Hepatic stellate cell (primary cell): ENCODE measurements around the gene C2CD2L.
"Not testable (repeated sequence)": the region's sequence is repeated elsewhere in the genome, so short reads cannot be mapped to it uniquely, and the experiment has no call there.

Experiments
- DNase-seq: peaks from one replicate; pipeline ENCODE4 v3.0.0; 2011; ENCODE audit warnings: low spot score

The C2CD2L gene

GRCh38 chr11:119152043-119152442 lies 44.9 kb downstream of the C2CD2L start:
- DNase-seq: no peak

- no peak for DNase-seq
These were observed 45.5 kb downstream of the C2CD2L start for GRCh38 chr11:119152604-119153003.

- DNase-seq: no peak
These were observed 46.1 kb downstream of the C2CD2L start for GRCh38 chr11:119153049-119153818.

- DNase-seq: no peak
These were observed 47.0 kb downstream of the C2CD2L start for GRCh38 chr11:119154178-119154577.

GRCh38 chr11:119155733-119156492 lies 48.8 kb downstream of the C2CD2L start:
- DNase-seq: no peak

- DNase-seq: no peak
These were observed 49.4 kb downstream of the C2CD2L start for GRCh38 chr11:119156496-119156895.

- no peak for DNase-seq
These were observed 49.9 kb downstream of the C2CD2L start for GRCh38 chr11:119157063-119157462.

- no peak for DNase-seq
These were observed 51.3 kb downstream of the C2CD2L start for GRCh38 chr11:119158467-119158866.

- DNase-seq: no peak
These were observed 53.0 kb downstream of the C2CD2L start for GRCh38 chr11:119160151-119160550.

- no peak for DNase-seq
These were observed 54.7 kb downstream of the C2CD2L start for GRCh38 chr11:119161871-119162270.

- DNase-seq: peak; percentile 77
These were observed 59.4 kb downstream of the C2CD2L start for GRCh38 chr11:119166368-119167076.

- DNase-seq: not testable (repeated sequence)
These were observed 59.9 kb downstream of the C2CD2L start for GRCh38 chr11:119167077-119167458.

- DNase-seq: no peak
These were observed 60.8 kb downstream of the C2CD2L start for GRCh38 chr11:119167933-119168332.
